Middle frontal gyrus (tissue), 1 donor: ENCODE measurements around the gene TIFAB.

ENCODE experiments used
- DNase-seq: peaks from one replicate; pipeline ENCODE4 v3.0.0-alpha.2; 2015; ENCODE audit warnings: low spot score; ENCODE audit errors: extremely low spot score

TIFAB gene

GRCh38 chr5:135444360-135444759, 7.8 kb downstream of the TIFAB start:
- DNase-seq = no peak

DNA sequence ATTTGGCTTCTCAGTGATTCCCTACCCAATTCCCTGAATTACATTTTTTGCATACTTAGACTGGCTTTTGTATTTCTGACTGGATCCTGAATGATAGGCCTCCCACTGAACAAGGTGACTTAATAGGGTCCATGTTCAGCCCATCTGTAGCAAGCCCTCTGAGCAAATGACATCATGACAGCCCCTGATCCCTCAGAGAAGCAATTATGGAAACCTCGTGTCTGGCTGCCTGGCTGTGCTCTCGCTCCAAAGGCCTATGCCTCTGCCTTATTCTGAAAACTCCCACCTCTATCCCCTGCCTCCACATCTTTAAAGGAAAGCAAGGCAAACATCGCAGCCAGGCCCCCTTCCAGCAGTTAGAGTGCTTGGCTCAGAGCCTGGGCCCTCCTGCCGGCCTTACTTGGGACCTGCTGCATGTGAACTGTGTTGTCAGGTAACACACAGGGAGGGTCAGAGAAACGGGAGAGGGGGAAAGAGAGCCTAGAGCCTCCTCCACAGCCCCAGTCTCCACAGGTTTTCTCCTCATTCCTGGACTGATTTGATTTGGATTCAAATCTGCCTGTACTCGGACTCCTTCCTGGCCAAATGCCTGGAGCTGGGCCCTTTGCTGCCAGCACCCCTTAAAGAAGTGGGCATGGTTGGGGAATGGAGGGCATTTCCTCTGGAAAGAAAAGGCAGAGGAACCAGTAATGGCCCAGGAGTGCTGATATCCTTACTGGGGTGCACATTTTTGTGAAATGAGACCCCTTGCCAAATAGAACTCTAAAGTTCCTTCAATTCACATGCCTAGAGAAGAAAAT, 8.8 kb downstream of the TIFAB start:
- DNase-seq = no peak

GRCh38 chr5:135442431-135443160, 9.6 kb downstream of the TIFAB start:
- DNase-seq = no peak

GRCh38 chr5:135441919-135442318, 10.2 kb downstream of the TIFAB start:
- DNase-seq = no peak

- DNase-seq = no peak
These were observed 10.8 kb downstream of the TIFAB start for GRCh38 chr5:135441350-135441831.

- DNase-seq = no peak
These were observed 11.2 kb downstream of the TIFAB start for GRCh38 chr5:135440916-135441315.

GRCh38 chr5:135439231-135440205, 12.6 kb downstream of the TIFAB start:
- no peak for DNase-seq

DNA sequence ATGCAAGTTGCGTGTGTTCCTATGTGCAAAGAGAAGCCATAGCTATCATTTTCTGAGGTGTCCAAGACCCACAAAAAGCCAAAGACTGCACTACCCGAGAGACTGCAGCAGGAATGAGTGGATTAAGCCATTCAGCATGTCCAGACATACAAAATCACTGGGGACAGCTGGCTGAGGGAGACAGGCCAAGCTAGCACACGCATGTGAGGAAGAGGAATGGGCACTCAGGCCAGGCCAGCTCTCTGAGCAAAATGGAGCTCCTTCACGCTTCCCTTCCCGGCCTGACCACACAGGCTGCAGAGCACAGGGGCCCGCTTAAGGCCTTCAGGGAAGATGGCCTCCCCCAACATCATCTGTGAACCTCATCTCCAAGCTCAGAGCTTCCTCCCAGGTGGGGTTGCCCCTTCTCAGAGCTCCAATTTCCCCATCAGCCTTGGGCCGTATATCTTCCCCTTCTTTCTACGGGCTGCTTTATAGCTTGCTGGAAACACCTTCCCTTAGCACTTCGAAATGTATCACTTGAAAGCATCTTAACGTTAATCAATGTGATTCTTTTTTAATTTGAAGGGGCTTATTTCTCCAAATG, 13.4 kb downstream of the TIFAB start:
- no peak for DNase-seq

DNA sequence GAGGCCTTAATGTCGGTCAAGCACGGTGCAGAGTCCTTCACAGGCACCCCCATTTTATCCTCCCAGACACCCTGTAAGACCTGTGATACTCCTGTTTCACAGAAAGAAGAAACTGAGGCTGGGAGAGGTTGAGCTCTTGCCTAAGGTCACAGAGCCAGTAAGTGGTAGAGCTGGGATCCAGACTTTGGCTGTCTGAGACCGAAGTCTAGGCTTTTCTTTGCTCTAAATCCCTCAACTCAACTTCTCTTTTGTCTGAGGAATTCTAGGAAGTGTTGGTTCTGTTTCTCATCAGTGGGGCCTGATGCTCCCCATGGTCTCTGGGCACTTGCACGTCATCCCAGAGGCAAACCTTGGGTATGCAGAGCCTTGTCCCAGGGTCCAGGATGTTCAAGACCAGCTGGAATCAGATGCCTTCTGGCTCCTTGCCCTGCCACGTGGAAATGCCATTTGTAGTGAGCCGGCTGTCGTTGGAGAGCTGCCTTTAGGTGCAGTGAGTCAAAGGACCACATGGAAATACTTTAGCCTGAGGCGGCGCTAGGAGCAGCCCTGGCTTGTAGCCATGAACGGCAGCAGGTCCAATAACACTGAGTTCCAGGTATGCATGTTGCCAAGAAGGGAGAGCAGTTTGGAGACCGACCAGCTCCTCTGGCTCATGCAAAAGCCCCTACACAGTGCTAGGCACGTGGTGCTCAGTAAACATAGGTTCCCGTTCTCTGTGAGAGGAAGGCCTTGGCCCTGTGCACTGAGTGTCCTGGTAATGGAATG, 14.2 kb downstream of the TIFAB start:
- DNase-seq = no peak

GRCh38 chr5:135437422-135437795, 14.7 kb downstream of the TIFAB start:
- no peak for DNase-seq

GRCh38 chr5:135436951-135437418, 15.2 kb downstream of the TIFAB start:
- no peak for DNase-seq

- DNase-seq = no peak
These were observed 16.5 kb downstream of the TIFAB start for GRCh38 chr5:135435467-135436330.

- no peak for DNase-seq
These were observed 17.3 kb downstream of the TIFAB start for GRCh38 chr5:135434591-135435466.

- no peak for DNase-seq
These were observed 18.3 kb downstream of the TIFAB start for GRCh38 chr5:135433681-135434426.

DNA sequence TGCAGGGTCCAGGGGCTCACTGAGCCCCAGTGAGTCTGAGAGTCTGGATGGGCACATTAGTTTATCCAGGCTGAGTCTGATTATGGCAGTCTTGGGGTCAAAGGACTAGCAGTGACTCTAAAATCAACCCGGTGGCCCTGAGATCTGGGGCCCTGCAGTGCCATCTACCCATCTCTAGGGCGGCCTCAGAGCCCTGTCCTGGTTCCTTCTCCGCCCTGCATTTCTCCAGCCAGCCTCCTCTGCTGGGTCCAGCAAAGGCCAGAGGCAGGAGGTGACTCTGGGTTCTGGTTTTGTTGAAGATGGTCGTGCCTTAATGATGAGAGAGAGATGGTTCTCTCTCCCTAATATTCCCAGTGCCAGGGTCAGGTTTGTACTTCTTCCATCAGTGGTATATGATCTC, 20.0 kb downstream of the TIFAB start:
- no peak for DNase-seq

- no peak for DNase-seq
These were observed 22.1 kb downstream of the TIFAB start for GRCh38 chr5:135430135-135430437.

- no peak for DNase-seq
These were observed 22.6 kb downstream of the TIFAB start for GRCh38 chr5:135429301-135430134.
